GM19395 (cell line): ENCODE data around the gene SEMA4C.
"Not testable (repeated sequence)": the region's sequence is repeated elsewhere in the genome, so short reads cannot be mapped to it uniquely, and the experiment has no call there.

Experiments
- ATAC-seq: cut with Tn5 transposase; IDR thresholded peaks from one replicate; pipeline ENCODE4 v1.9.1; 2021; ENCODE audit warnings: mild to moderate bottlenecking, moderate library complexity; ENCODE audit not compliant: unreplicated experiment

SEMA4C gene

DNA sequence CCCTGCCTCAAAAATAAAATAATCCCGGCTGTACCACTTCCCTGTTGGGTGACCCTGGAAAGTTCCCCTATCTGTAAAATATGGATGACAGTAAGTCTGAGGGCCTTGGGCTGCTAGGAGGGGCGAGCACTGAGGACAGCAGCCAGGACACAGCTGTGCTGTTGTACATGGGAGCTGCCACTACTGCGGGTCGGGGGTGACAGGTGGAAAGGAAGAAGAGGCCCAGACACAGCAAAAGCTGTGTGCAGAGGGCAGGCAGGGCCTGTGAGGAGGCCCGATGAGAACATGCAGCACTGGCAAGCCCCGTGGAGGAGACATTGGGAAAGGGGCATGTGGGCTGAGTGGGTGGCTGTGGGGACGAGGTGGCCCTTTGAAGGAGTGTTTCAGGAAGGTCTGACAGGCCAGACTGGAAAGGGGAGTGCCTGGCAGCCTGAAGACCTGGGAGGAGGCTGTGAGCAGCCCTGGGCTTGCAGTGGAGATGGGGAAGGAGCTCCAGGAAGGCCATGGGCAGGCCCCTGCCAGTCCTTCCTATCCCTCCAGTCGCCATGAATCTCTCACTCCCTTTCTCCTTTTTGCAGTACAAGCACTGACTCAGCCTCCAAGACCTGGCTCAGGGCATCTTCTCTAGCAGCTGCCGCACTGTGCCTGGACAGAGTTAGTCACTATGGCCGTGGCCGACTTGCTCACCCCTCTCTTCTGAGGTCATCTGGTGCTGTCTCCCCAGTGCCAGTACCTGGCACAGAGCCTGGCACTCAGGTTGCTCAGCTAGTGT is 28.9 kb upstream of the SEMA4C start:
- no peak for ATAC-seq

DNA sequence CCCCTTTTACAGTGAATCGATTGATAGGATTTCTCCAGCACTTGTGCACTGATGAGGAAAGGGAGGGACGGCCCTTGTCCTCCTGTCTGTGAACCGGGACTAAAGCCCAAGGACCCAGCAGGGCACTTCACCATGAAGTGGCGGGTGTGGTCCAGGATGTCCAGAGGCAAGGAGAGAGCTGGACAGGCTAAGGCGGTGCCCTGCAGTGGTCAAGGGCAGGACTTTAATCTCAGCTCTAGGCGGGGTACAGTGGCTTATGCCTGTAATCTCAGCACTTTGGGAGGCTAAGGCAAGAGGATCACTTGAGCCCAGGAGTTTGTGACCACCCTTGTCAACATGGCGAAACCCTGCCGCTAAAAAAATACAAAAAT is 28.2 kb upstream of the SEMA4C start:
- no peak for ATAC-seq

DNA sequence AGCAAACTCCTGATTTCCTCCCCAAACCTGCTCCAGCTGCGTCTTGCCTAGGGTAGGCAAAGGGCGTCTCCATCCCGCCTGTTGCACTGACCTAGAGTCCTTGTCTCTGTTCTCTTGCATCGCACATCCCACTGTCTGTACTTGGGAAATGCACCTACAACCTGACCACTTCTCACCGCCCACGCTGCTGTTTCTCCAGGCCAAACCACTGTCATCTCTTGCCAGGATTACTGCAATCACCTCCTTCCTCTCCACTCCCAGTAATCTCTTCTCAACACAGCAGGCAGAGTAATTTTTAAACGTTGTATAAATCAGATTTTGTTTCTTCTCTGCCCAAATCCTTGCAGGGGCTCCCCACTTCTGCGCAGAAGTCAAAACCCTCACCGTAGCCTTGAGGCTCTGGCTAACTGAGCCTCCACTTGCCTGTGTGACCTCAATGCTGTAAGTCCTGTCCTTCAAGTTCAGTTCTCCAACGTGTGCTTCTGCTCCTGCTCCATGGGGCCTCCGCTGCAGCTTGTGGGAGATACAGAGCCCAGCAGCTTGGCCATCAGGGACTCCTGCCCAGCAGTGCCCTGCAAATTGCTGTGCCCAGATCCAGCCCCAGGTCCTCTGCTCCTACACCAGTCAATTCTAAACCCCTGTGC is 27.7 kb upstream of the SEMA4C start:
- no peak for ATAC-seq

DNA sequence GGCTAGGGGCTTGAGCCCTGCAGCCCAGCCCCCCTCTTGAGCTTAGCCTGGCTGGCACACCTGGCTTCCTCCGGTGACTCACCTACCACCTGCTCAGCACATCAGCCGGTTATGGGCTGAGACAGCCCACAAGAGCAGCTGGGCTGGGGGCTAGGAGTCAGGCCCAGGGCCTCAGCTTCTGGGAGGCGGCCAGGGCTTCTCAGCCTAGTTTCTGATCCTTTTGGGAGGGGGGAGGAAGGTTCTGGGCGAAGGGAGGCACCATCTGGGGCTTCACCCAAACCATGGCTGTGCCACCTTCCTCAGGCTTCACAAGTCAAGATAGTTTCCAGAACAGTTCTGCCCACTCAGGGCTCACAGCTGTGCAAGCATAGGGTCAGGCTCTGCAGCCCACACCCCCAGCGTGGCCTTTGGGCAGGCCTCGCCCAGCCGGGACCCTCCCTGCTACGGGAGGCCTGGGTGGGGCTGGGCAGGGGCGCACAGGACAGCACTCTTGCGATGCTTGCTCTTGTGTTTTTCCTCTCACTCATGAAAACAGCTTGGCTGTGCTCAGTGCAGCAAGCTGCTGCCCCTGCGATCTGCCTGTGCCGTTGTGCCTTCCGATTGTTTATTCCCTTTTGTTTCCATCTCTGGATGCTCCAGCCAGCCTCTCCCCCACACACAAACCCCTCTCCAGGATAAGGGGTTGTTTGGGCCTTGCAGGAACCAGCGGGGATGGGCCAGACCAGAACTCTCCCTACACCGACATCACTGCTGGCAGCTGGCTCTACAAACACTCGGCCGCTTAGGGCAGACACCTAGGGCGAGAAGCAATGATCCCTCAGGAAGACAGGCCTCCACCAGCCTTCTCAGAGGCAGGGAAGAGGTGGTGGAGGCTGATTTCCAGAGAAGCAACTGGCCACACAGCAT is 26.1 kb upstream of the SEMA4C start:
- ATAC-seq = no peak

DNA sequence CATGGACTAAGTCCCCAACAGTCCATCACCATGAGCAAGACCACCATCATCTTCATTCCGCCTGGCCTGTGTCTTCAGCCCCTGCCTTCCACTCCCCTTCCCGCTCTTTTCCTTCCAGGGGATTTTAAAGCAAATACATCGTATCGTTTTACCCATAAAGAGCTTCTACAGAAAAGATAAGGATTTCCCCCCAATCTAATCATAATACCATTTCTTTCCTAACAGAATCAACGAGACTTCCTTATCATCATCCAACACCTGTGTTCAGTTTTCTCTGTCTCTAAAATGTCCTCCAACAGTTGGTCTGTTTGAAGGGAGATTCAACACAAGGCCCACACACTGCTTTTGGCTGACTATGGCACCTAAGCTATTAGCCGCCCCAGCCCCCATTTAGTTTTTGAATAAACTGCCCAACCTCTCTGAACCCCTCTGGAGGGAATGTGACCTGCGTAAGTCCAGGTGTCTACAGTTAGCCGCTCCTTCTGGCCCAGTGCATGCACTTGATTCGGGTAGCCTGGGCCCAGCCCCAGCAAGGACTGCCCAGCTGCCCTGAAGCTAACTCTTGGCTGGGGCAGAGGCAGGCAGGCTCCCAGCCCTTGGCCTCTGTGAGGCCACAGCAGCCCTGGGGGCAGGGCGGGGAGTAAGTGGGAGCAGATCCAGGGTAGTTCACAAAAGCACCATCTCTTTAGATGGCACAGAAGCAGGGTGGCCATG is 25.3 kb upstream of the SEMA4C start:
- no peak for ATAC-seq

DNA sequence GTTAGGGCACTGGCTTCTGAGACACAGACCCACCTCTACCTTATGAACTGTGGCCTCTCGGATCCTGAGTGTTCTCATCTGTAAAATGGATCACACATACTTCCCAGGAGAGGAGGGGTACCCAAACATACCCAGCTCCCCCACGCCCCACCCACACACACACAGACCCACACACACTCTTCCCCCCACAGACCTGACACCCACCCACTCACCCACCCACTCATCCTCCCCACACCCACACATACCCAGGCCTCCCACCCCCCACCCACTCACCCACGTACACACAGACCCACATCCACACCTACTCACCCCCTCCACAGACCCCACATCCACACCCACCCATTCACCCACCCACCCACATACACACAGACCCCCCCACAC is 24.3 kb upstream of the SEMA4C start:
- ATAC-seq = no peak

DNA sequence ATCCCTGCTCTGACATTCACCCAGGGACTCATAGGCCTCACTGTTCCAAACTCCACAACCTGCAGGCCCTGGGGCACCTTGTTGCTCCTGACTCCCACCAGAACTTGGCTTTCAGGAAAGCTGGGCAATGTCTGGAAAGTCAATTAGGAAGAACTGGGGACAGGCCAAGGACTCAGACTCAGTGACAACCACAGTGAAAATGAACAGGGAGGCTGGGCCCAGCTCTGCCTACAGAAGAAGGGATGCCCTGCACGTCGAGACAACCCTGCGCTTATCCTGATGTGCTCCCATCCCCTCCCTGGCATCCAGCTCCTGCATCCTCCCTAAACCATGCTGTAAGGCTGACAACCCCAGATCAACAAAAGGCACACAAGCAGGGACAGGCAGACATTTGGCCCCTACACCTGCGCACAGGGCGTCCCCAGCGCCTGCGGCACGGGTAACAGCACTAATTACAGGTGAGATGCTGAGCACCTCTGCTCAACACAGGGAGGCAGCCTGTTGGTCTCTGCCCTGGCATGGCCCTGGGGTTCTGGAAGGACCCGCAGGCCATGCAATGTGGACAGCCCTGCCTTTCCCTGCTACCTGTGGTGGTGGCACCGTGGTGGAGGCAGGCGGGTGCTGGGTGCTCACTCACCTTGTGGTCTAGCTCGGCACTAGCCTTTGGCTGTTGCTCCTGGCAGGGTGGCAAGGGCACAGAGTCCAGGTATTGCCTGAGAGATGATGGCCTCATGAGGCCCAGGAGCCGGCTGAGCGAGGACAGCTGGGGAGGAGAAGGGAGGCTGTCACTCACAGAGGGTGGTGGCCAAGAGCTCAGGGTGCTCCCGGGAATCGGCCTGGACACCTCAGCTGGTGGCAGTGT is 23.6 kb upstream of the SEMA4C start:
- no peak for ATAC-seq

DNA sequence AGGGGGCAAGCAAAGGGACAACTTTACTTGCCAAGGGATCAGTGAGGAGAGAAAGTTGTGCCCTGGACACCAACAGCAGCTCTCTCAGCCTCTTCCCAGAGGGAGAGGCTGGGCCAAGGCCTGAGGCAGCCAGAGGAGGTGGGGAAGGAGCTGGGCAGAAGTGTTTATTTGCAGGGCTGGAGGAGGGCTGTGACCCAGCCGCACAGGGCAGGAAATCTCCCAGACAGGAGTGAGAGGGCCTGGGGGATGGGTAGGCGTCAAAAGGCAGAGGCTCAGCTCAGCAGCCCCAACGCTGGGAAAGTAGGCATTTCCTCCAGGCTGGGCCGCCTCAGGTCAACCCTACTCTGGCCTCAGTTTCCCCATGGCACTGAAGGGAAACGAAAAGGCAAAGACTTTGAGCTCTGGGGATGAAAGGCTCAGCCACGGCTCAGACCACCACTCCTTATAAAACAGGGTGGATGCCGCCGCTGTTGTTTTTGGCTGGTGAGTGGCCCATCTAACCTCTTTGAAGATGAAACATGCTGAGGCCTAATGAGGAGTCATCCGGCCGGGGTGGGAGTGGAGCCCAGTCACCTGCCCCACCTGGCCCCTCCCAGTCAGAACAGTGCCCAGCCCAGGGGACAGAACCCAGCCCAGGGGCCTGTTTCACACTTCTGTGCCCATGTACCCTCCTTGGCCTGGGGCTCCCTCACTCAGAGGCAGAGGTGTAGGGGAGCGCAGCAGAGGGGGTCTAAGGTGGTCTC is 21.9 kb upstream of the SEMA4C start:
- ATAC-seq = no peak

DNA sequence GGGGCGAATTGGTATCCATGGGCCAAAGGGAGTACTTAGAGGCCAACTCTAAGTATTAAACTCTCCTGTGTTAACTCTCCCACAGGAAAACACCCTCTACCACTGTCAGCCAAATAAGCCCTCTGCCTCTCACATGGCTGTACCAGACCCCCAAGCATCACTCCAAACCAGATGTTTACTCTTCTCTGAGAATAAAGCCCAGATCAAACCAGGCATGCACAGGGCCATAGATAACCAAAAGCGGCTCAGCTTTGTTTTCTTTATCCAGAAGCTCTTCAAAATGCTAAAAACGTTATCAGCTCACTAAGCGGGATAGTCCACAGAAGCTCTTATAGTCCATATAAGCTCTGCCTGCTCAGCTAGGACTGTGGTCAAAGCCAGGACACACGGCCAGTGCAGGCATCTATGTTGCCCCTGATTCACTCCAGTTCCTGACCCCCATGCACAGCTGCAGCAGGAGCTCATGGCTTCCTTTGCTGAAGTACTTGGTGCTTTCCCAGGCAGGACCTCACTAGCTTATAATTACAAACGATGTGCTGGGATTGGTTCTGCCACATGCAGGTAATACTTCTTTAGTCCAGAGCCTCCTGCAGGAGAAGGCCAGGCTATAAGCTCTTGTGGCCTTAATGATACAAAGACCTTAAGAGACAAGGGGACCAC is 21.0 kb upstream of the SEMA4C start:
- ATAC-seq = no peak

DNA sequence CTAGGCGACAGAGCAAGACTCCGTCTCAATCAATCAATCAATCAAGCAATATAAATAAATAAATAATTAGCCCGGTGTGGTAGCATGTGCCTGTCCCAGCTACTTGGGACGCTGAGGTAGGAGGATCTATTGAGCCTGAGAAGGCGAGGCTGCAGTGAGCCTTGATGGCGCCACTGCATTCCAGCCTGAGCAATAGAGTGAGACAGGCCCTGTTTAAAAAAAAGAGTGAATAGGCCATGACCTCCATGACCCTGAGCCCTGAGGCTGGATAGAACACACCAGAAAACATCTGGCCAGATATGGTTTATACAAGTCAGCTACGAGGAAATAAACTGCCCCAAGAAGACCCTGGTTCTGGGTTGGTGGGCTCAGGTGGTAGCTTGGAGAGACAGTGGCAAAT is 20.4 kb upstream of the SEMA4C start:
- no peak for ATAC-seq

DNA sequence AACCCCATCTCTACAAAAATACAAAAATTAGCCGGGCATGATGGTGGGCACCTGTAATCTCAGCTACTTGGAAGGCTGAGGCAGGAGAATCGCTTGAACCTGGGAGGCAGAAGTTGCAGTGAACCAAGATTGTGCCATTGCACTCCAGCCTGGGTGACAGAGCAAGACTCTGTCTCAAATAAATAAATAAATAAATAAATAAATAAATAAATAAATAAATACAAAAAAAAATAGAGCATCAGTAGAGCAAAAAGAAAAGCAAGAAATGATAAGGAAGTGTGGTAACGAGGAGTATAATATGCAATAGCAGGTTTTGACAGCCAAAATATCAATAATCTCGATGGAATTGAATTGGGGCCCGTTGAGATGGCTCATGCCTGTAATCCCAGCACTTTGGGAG is 19.6 kb upstream of the SEMA4C start:
- not testable (repeated sequence) for ATAC-seq

DNA sequence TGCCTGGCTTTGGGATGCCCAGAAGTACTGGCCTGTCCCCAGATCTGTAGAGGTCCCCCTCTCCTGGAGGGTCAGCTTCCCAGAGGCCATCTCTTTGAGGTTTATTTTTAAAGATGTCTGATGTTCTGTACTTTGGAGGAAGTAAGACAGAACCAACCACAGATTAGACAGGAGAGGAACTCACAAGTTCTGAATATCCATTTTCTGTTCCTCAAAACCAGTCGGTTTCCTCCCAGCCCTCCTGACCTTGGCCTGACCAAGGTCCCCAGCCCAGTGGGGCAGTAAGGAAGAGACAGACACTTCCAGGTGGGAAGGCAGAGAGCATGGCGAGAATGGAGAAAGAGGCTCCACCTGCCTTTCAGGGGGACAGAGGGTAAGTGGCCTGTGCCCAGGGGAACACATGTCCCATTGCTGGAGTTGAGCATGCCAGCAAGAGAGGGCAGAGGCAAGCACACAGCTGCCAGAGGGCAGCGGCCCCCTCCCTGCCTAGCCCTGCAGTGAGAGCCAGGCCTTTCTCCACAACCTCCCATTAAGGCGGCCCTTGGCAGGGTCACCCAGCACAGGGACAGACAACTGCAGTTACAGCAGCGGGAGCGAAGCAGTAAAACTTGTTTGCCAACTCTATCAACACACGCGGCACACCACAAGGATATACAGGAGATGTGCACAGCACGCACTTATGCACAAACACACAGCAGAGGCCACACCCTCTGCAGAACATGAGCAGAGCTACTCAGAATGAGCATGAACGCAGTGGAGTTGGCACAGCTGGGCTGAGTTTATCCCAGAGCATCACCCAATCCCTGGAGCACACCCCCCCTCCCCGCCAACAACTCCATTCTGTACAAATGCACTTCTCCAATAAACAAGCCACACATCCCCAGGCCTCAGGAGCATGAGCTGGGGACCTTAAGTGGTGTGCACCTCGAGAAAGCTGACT is 18.5 kb upstream of the SEMA4C start:
- ATAC-seq = no peak

DNA sequence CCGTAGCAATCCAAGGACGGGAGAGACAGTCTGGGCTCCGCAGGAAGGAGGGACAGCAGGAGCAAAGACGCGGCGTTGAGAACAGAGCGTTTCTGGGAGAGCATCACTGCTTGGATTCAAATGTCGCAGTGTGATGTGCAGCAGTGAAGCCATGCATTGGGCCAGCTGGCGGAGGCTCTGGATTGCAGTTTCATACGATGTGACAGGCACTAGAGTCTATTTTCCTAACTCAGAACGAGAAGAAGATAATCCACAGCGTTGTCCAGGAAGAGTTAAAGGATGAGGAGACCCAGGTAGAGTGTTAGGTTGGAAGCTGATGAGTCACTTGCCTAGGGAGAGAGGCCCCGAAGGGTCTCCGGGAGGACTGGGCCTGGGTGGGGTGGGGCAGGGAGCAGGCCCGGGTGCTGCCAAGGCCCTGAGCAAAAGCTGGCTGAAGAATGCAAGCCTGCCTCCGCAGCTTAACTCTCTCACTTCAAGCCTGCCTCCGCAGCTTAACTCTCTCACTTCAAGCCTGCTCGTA is 17.7 kb upstream of the SEMA4C start:
- ATAC-seq = no peak

DNA sequence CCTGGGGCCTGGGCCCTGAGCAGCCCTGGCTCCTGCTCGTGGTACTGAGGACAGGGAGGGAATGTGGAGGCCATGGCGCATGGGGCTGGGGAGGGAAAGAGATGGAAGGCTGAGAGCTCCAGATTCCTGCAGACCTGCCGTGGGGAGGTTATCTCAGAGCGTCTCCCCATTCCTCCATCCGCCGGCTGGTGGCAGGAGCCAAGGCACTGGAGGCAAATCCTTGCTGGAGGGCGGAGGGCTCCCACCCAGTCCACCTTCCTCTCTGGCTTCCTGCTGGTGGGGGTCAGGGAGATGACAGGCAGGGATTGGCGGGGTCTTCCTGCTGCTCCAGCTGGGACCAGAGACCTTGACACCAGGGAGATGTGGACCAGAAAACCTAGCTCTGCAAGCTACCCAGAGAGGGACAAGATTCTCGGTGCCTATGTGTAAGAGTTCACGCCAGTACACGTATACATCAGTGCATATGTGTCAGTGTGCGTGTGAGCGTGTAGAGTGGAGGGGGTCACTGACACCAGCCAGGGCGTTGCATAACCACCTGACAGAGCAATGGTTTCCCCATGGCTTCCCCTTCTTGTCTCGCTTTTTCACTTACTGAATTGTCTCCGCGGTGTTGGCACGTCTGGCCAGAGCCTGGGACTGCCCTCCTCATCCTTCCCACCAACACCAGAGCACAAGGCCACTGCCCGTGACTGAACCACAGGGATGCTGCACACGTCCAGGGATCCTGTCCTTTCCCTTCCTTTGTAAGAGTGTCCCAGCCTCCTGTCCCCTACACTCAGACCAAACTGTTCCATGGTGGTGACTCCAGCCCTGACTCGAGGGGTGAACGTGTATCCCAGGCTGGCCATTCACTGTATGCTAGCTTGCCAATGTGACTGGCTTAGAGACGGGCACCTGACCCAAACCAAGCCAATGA is 15.8 kb upstream of the SEMA4C start:
- ATAC-seq = no peak

DNA sequence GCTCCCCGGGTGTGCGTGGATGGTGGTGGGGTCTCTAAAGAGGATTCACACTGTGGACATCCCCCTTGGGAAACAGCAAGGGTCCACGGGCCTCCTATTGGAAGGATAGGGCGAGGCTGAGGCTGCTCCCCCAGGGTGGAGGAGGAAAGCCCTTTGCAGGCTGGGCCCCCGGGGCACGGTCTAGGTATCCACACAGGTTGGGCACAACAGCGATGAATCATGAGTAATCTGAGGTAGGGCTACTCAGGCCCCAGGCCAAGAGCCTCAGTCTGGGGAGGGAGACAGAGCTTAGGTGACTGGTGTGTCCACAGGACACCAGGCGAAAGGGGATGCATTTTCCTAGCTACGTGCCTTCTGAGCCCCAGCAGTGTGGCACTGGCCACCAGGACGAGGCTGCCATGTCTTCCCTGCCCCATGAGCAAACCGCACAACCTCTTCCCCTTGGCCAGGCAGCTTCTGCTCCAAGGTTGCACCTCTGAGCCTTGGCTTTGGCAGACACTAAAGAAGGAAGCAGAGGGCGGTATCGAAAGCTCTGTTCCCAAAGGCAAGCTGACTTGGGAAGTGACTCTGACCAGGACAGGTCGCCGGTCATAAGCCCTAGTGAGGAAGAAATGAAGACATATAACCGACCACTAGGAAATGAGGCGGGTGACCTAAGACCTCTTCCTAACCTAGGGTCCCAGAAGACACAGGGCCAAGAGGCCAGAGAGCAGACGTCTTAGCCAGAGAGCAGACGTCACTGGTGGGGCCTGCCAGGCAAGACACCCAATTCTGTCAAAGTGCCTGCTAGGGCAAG is 14.6 kb upstream of the SEMA4C start:
- ATAC-seq = no peak

DNA sequence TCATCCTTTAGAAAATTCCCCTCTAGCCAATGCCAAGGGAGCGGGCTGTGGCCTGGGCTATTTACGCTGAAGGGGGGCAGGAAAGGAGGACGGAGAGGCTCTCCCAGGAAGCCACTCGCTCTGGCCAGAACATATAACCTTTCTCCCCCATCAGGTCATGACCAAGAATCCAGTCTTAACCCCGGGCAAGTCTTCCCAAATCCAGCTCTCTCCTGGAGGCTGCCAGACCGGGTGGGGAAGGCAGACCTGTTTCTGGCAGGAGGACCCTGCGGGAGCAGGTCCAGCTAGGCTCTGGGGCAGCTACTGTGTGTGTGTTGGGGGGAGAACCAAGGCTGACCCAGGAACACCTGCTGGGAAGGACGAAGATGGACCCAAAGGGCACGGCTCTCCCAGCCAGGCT is 13.4 kb upstream of the SEMA4C start:
- no peak for ATAC-seq
